Activated CD8-positive, alpha-beta T cell treated with anti-CD3 and anti-CD28 coated beads, Interleukin-2, amount 10 ng/mL, durations not matched to agents 7 days and 5 days (primary cell): ENCODE data around the gene SYNPO2L. TPM values are rescaled to one million over a fixed set of nuclear protein-coding genes. Genes with fewer than 3 reads are reported as not detected.
"Not testable (repeated sequence)": the region's sequence is repeated elsewhere in the genome, so short reads cannot be mapped to it uniquely, and the experiment has no call there.

Experiments
- ATAC-seq: fragments of 150-1000 bp; cut with Tn5 transposase; one replicate; pipeline ENCODE4 v1.10.0; 2021; ENCODE audit warnings: moderate library complexity
- CTCF ChIA-PET: fragments of 350-600 bp; sonication (Branson Sonifier 250); formaldehyde crosslinking; loops from one replicate; lab custom pipeline; 2021; ENCODE audit warnings: antibody characterized with exemption; lab: Charles Lee
- POLR2A ChIA-PET: fragments of 350-600 bp; sonication (Branson Sonifier 250); formaldehyde crosslinking; loops from one replicate; lab custom pipeline; 2021; ENCODE audit warnings: antibody characterized with exemption; lab: Charles Lee
- DNase-seq: peaks from one replicate; pipeline ENCODE4 v3.0.0-alpha.2; 2020
- H3K27ac Mint-ChIP-seq: one replicate; pipeline ENCODE4 v1.8.0; 2021; ENCODE audit warnings: mild to moderate bottlenecking, mixed read lengths
- H3K27me3 Mint-ChIP-seq: one replicate; pipeline ENCODE4 v1.8.0; 2021; ENCODE audit warnings: low read depth, mixed read lengths
- H3K36me3 Mint-ChIP-seq: one replicate; pipeline ENCODE4 v1.8.0; 2021; ENCODE audit warnings: low read depth, mixed read lengths
- H3K4me1 Mint-ChIP-seq: one replicate; pipeline ENCODE4 v1.8.0; 2021; ENCODE audit warnings: low read depth, mixed read lengths
- H3K4me3 Mint-ChIP-seq: one replicate; pipeline ENCODE4 v1.8.0; 2021; ENCODE audit warnings: mild to moderate bottlenecking, mixed read lengths
- H3K9me3 Mint-ChIP-seq: one replicate; pipeline ENCODE4 v1.8.0; 2022; ENCODE audit warnings: mixed read lengths; ENCODE audit not compliant: insufficient read depth
- total RNA-seq, 2 experiments: library from RNA; stranded (reverse); gene quantifications; one replicate each; pipeline ENCODE4 v1.2.3, GENCODE V29; 2021

SYNPO2L gene
- total RNA-seq = under 1 TPM in 1 of 2 experiments, not detected in 1; 0.05 TPM

GRCh38 chr10:73655990-73656298 lies at the start of gene SYNPO2L:
Gene SYNPO2L, minus strand, starts transcription at chr10:73656029. Its CDS starts 107 bp downstream, at chr10:73655922.
- Mint-ChIP-seq H3K4me3 (no peak within 1 kb of the TSS), H3K27me3 (no peaks in the 10 kb centered on the region), H3K36me3 (no peaks in the 10 kb centered on the region), H3K27ac (no peak within 1 kb of the TSS), H3K9me3 (no peaks in the 10 kb centered on the region), H3K4me1 (peaks cover 15% of the 10 kb centered on the region)
- no peak for DNase-seq
- ChIA-PET POLR2A (no interaction called here), CTCF (no interaction called here)
- no peak for ATAC-seq

DNA sequence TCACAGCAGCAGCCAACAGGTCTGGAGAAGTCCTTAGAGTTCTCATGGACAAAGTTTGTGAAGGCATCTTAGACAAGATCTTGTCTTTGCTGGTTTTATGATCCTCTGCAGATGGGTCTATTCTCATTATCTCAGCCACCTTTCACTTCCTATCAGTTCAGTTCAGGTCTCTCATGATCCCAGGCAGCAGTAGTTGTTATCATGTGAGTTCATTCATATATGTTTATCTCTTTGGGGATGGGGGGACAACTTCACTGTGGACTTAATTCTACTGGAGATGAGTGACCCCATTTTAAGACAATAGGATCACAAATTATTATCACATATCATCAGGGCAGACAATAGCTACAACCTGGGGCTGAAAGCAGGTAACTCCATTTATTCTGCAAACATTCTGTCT lies 48.1 kb upstream of the SYNPO2L start:
- H3K27me3 Mint-ChIP-seq, H3K4me3 Mint-ChIP-seq, H3K27ac Mint-ChIP-seq, DNase-seq, H3K9me3 Mint-ChIP-seq, CTCF ChIA-PET, H3K4me1 Mint-ChIP-seq, POLR2A ChIA-PET, ATAC-seq: not testable (repeated sequence)
- peaks cover 19% of the 10 kb centered on the region for H3K36me3 Mint-ChIP-seq

- CTCF ChIA-PET, ATAC-seq, H3K27ac Mint-ChIP-seq: not testable (repeated sequence)
Measured at GRCh38 chr10:73698819-73699218, 43.0 kb upstream of the SYNPO2L start.

GRCh38 chr10:73697675-73698159 lies 41.9 kb upstream of the SYNPO2L start, which contains the start of gene AGAP5:
Gene AGAP5, minus strand, starts transcription at chr10:73698109. Its CDS starts 354 bp downstream, at chr10:73697755.
- CTCF ChIA-PET, ATAC-seq: not testable (repeated sequence)

More at GRCh38 chr10:73698819-73699218, 43.0 kb upstream of the SYNPO2L start:
- H3K9me3 Mint-ChIP-seq, H3K4me1 Mint-ChIP-seq, H3K27me3 Mint-ChIP-seq, DNase-seq, POLR2A ChIA-PET, H3K4me3 Mint-ChIP-seq: not testable (repeated sequence)
- H3K36me3 Mint-ChIP-seq = peaks cover 14% of the 10 kb centered on the region

DNA sequence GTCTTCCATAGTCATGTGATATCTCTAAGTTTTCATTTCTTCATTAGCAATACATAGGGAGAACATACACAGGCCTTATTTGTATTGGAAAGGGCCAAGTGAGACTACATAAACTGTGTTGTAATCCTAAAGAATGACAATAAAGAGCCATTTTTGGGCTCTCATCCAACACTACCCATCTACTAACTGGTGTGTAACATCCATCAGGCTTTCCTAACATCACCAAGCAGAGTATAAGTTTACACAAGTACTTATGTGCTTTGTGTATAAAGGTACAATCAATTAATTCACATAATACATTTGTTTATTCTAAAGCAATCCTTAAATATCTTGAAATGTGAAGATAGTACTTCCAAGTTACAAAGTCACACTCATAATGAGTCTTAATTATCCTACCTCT lies 39.5 kb upstream of the SYNPO2L start:
- H3K9me3 Mint-ChIP-seq, H3K4me1 Mint-ChIP-seq, POLR2A ChIA-PET, CTCF ChIA-PET, H3K27ac Mint-ChIP-seq, ATAC-seq, DNase-seq, H3K4me3 Mint-ChIP-seq, H3K27me3 Mint-ChIP-seq: not testable (repeated sequence)
- peaks cover 15% of the 10 kb centered on the region for H3K36me3 Mint-ChIP-seq

More at GRCh38 chr10:73697675-73698159, 41.9 kb upstream of the SYNPO2L start, which contains the start of gene AGAP5:
- peaks cover 13% of the 10 kb centered on the region for H3K36me3 Mint-ChIP-seq
- POLR2A ChIA-PET, H3K4me3 Mint-ChIP-seq, H3K27ac Mint-ChIP-seq, H3K4me1 Mint-ChIP-seq, H3K9me3 Mint-ChIP-seq, H3K27me3 Mint-ChIP-seq, DNase-seq: not testable (repeated sequence)

DNA sequence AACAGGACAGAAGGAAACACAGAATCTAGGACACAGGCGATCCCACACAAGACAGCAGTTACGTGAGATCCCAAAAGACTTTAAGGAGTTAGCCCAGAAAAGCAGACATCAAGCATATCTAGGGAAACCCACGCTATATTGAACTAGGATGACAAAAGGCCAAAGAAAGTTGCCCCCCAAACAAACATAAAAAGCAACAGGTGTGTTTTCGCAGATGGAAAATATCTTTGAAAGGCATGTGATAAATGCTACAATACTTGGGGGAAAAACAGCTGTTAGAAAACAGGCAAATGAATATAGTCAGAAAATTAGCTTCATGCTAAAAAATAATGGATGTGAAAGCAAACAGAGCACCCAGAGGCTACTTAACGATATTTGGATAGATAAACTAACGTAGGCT lies 34.9 kb upstream of the SYNPO2L start:
- DNase-seq, H3K9me3 Mint-ChIP-seq, H3K4me3 Mint-ChIP-seq, POLR2A ChIA-PET, CTCF ChIA-PET, H3K4me1 Mint-ChIP-seq, H3K27ac Mint-ChIP-seq, ATAC-seq, H3K27me3 Mint-ChIP-seq: not testable (repeated sequence)
- peaks cover 10% of the 10 kb centered on the region for H3K36me3 Mint-ChIP-seq

- H3K36me3 Mint-ChIP-seq = peaks cover 10% of the 10 kb centered on the region
- ATAC-seq, H3K4me3 Mint-ChIP-seq, H3K4me1 Mint-ChIP-seq, POLR2A ChIA-PET, CTCF ChIA-PET, H3K27me3 Mint-ChIP-seq, H3K9me3 Mint-ChIP-seq, DNase-seq, H3K27ac Mint-ChIP-seq: not testable (repeated sequence)
Measured at GRCh38 chr10:73689596-73689995, 33.8 kb upstream of the SYNPO2L start.

GRCh38 chr10:73687641-73688040 lies 31.8 kb upstream of the SYNPO2L start:
- POLR2A ChIA-PET, DNase-seq, H3K27me3 Mint-ChIP-seq, ATAC-seq, H3K27ac Mint-ChIP-seq, CTCF ChIA-PET, H3K4me1 Mint-ChIP-seq, H3K36me3 Mint-ChIP-seq, H3K4me3 Mint-ChIP-seq, H3K9me3 Mint-ChIP-seq: not testable (repeated sequence)

DNA sequence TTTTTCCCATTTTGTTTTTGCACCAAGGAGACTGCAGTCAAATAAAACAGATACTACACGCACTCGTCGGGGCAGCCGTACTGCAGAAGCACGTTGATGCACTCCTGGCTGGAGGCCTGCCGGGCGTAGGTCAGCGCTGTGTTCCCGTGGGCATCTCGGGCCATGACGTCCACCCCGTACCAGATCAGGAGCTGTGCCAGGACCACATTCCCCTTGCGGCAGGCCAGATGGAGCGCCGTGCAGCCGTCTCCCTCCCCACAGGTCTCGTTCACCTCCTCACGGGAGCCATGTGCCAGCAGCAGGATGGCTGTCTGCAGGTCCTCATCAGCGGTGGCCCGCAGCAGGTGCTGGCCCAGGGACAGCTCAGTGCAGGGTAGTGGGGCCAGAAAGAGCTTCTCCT lies 18.7 kb upstream of the SYNPO2L start:
- H3K27ac Mint-ChIP-seq, H3K36me3 Mint-ChIP-seq, CTCF ChIA-PET, DNase-seq, H3K27me3 Mint-ChIP-seq, H3K9me3 Mint-ChIP-seq, H3K4me3 Mint-ChIP-seq, POLR2A ChIA-PET, H3K4me1 Mint-ChIP-seq, ATAC-seq: not testable (repeated sequence)

GRCh38 chr10:73668378-73668777 lies 12.5 kb upstream of the SYNPO2L start:
- H3K27me3 Mint-ChIP-seq, POLR2A ChIA-PET, H3K27ac Mint-ChIP-seq, H3K4me3 Mint-ChIP-seq, DNase-seq, H3K4me1 Mint-ChIP-seq, H3K36me3 Mint-ChIP-seq, CTCF ChIA-PET, H3K9me3 Mint-ChIP-seq, ATAC-seq: not testable (repeated sequence)

DNA sequence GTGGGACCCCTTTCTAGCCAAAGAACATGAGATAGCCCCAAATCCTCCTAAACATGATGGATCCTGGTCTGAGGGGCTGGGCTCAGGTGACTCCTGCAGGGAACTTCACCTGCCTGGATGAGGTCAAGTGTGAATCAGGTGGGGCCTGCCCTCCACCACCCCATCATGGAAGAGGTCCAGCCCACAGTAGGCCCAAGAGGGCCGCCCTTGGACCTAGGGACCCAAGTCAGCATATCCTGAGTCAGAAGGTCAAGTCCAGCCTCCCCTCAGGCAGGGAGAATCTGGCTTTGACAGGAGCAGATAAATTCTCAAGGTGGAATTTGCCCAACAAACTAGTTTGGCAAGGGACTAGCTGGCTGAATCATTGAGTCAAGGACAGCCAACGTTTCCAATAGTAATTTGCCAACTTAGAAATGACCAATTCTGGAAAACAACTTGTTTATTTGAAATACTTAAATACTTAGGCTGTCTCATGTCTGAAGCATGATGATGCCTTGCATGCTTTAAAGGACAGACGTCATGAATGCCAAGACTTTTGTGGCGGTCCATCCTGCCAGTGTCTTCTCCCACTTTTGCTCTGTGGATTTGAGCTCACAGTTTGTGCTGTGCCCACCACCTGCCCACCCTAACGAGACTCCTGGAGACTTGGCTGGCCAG lies 10.5 kb upstream of the SYNPO2L start:
- H3K36me3 Mint-ChIP-seq, ATAC-seq, H3K4me1 Mint-ChIP-seq, H3K27ac Mint-ChIP-seq, H3K27me3 Mint-ChIP-seq, CTCF ChIA-PET, DNase-seq, H3K4me3 Mint-ChIP-seq, H3K9me3 Mint-ChIP-seq, POLR2A ChIA-PET: not testable (repeated sequence)

DNA sequence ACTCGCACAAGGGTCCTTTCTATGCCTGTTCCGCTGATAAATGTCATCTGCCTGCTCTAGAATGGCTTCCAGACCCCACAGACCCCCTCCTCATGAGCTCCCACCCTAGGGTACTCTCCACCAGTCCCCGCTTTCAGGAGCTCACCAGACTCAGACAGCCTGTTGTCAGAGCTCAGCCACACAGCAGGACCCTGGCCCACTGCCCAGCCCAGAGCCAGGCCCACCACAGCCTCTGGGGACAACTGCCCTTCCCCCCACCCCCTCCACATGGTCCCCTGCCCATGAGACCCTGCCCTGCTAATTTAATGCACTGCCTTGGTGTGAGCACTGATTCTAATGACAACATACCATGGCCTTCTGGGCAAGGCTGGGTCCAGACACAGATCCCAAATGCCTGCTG lies 9.8 kb upstream of the SYNPO2L start:
- DNase-seq, ATAC-seq, H3K9me3 Mint-ChIP-seq, H3K27me3 Mint-ChIP-seq, H3K4me3 Mint-ChIP-seq, CTCF ChIA-PET, H3K4me1 Mint-ChIP-seq, POLR2A ChIA-PET, H3K36me3 Mint-ChIP-seq, H3K27ac Mint-ChIP-seq: not testable (repeated sequence)
